H1 (cell line): ENCODE results near the gene CCDC192. TPM values are rescaled to one million over a fixed set of nuclear protein-coding genes. Genes with fewer than 3 reads are reported as not detected.

Experiments used
- CTCF ChIA-PET: fragments of 300-600 bp; sonication (Branson Sonifier 250); formaldehyde crosslinking; loops from one replicate; lab custom pipeline; 2021; ENCODE audit not compliant: partially characterized antibody; lab: Charles Lee
- POLR2A ChIA-PET: fragments of 300-600 bp; sonication (Branson Sonifier 250); formaldehyde crosslinking; loops from one replicate; lab custom pipeline; 2021; ENCODE audit warnings: inconsistent platforms; ENCODE audit not compliant: partially characterized antibody; lab: Charles Lee
- DNase-seq, 2 experiments: peaks; one replicate each; pipeline versions ENCODE4 v3.0.0 to v3.0.0-alpha.2; 2010 to 2022; ENCODE audit warnings: low spot score in 2 of 2, low read depth in 1 of 2, mixed read lengths in 1 of 2
- FAIRE-seq: peaks from 2 replicates; lab custom pipeline; 2011; peaks lifted over from hg19 to GRCh38; lab: Jason Lieb, UNC
- H2AFZ ChIP-seq: 2 replicates; pipeline ENCODE4 v1.8.1; 2012; ENCODE audit warnings: low read length, inconsistent platforms
- H2AK5ac ChIP-seq: 2 replicates; pipeline ENCODE4 v1.6.1; 2013; ENCODE audit warnings: low read depth, low read length
- H2BK120ac ChIP-seq: replicated peaks from 2 replicates; pipeline ENCODE3; 2013; ENCODE audit warnings: low read depth, low read length, inconsistent platforms
- H2BK12ac ChIP-seq: 2 replicates; pipeline ENCODE4 v1.6.1; 2013; ENCODE audit warnings: low read depth, low read length
- H2BK15ac ChIP-seq: 2 replicates; pipeline ENCODE4 v1.6.1; 2013; ENCODE audit warnings: low read length
- H2BK20ac ChIP-seq: 2 replicates; pipeline ENCODE4 v1.6.1; 2013; ENCODE audit warnings: low read length
- H2BK5ac ChIP-seq: 2 replicates; pipeline ENCODE4 v1.6.1; 2013; ENCODE audit warnings: low read depth, low read length
- H3K14ac ChIP-seq: 2 replicates; pipeline ENCODE4 v1.6.1; 2013; ENCODE audit warnings: inconsistent platforms; ENCODE audit not compliant: insufficient read length
- H3K18ac ChIP-seq: 2 replicates; pipeline ENCODE4 v1.6.1; 2013; ENCODE audit warnings: low read length; ENCODE audit errors: extremely low read depth
- H3K23ac ChIP-seq: 2 replicates; pipeline ENCODE4 v1.6.1; 2013; ENCODE audit warnings: inconsistent platforms; ENCODE audit not compliant: insufficient read length
- H3K23me2 ChIP-seq: 2 replicates; pipeline ENCODE4 v1.6.1; 2013; ENCODE audit warnings: low read depth, low read length
- H3K27ac ChIP-seq: 2 replicates; pipeline ENCODE4 v1.6.1; 2011; ENCODE audit warnings: low read depth, low read length, inconsistent platforms
- H3K27me3 ChIP-seq, 4 experiments: replicated peaks in 1 of 4; 1 replicate in 1 of 4; 2 replicates in 3 of 4; pipeline versions ENCODE4 v1.6.1 to v1.8.1; 2011 to 2013; ENCODE audit warnings: low read length in 3 of 4, mild to moderate bottlenecking in 3 of 4, inconsistent platforms in 2 of 4, mixed read lengths in 2 of 4, moderate library complexity in 1 of 4; ENCODE audit not compliant: control insufficient read depth in 3 of 4, insufficient read depth in 3 of 4; ENCODE audit errors: extremely low read depth in 1 of 4
- H3K36me3 ChIP-seq, 4 experiments: 2 replicates each; pipeline versions ENCODE4 v1.6.1 to v1.8.1; 2011 to 2013; ENCODE audit warnings: mild to moderate bottlenecking in 4 of 4, low read length in 3 of 4, moderate library complexity in 2 of 4, control low read depth in 1 of 4, inconsistent platforms in 1 of 4; ENCODE audit not compliant: insufficient read depth in 4 of 4, control insufficient read depth in 2 of 4
- H3K4ac ChIP-seq: replicated peaks from 2 replicates; pipeline ENCODE3; 2013; ENCODE audit warnings: low read length, low read depth, mixed read lengths, inconsistent platforms; ENCODE audit not compliant: insufficient read length
- H3K4me1 ChIP-seq, 4 experiments: replicated peaks in 1 of 4; 1 replicate in 1 of 4; 2 replicates in 3 of 4; pipeline versions ENCODE4 v1.6.1 to v1.8.1; 2011 to 2013; ENCODE audit warnings: low read length in 3 of 4, inconsistent platforms in 2 of 4, mixed read lengths in 1 of 4; ENCODE audit not compliant: insufficient read depth in 4 of 4, control insufficient read depth in 3 of 4
- H3K4me2 ChIP-seq, 2 experiments: 2 replicates each; pipeline versions ENCODE4 v1.6.1 to v1.8.1; 2011 to 2013; ENCODE audit warnings: low read depth in 2 of 2, low read length in 2 of 2, control low read depth in 1 of 2, inconsistent platforms in 1 of 2, mild to moderate bottlenecking in 1 of 2; ENCODE audit not compliant: insufficient read depth in 1 of 2
- H3K4me3 ChIP-seq, 4 experiments: fragments of 200-600, 300-600 bp in 1 of 4; sonication (generic), shearing (Covaris generic), sonication (Bioruptor Twin) in 1 of 4; 2 replicates each; pipeline versions ENCODE4 v1.5.1 to v1.8.1; 2011 to 2016; ENCODE audit warnings: low read length in 4 of 4, low read depth in 3 of 4, control low read depth in 2 of 4, inconsistent platforms in 2 of 4, mild to moderate bottlenecking in 2 of 4, mixed read lengths in 1 of 4, moderate library complexity in 1 of 4; ENCODE audit not compliant: insufficient read depth in 2 of 4; ENCODE audit errors: extremely low read depth in 1 of 4
- H3K56ac ChIP-seq: replicated peaks from 2 replicates; pipeline ENCODE3; 2013; ENCODE audit warnings: low read depth, mild to moderate bottlenecking, mixed read lengths, low read length, inconsistent platforms; ENCODE audit not compliant: insufficient read length
- H3K79me1 ChIP-seq: 2 replicates; pipeline ENCODE4 v1.6.1; 2013; ENCODE audit warnings: low read depth, low read length, control low read depth
- H3K79me2 ChIP-seq, 2 experiments: 2 replicates each; pipeline versions ENCODE4 v1.6.1 to v1.8.1; 2012 to 2013; ENCODE audit warnings: low read length in 2 of 2, mild to moderate bottlenecking in 2 of 2, inconsistent platforms in 1 of 2; ENCODE audit not compliant: insufficient read depth in 2 of 2, control insufficient read depth in 1 of 2
- H3K9ac ChIP-seq, 4 experiments: replicated peaks in 1 of 4; 1 replicate in 1 of 4; 2 replicates in 3 of 4; pipeline versions ENCODE4 v1.6.1 to v1.8.1; 2011 to 2013; ENCODE audit warnings: low read depth in 3 of 4, low read length in 3 of 4, control low read depth in 2 of 4, mild to moderate bottlenecking in 2 of 4, moderate library complexity in 2 of 4, inconsistent platforms in 1 of 4; ENCODE audit errors: extremely low read depth in 1 of 4
- H3K9me3 ChIP-seq, 2 experiments: 2 replicates each; pipeline versions ENCODE4 v1.6.1 to v1.8.1; 2012 to 2013; ENCODE audit warnings: mild to moderate bottlenecking in 2 of 2, moderate library complexity in 2 of 2, control low read depth in 1 of 2, inconsistent platforms in 1 of 2, low read depth in 1 of 2, low read length in 1 of 2, mixed read lengths in 1 of 2; ENCODE audit not compliant: insufficient read depth in 2 of 2
- H4K20me1 ChIP-seq, 2 experiments: replicated peaks in 1 of 2; 2 replicates each; pipeline versions ENCODE3 to v1.8.1; 2011 to 2013; ENCODE audit warnings: inconsistent platforms in 2 of 2, low read length in 2 of 2, mild to moderate bottlenecking in 1 of 2; ENCODE audit not compliant: insufficient read depth in 2 of 2, control insufficient read depth in 1 of 2
- H4K5ac ChIP-seq: 2 replicates; pipeline ENCODE4 v1.6.1; 2013; ENCODE audit warnings: low read length, low read depth, mixed read lengths, inconsistent platforms; ENCODE audit not compliant: insufficient read length
- H4K8ac ChIP-seq: 2 replicates; pipeline ENCODE4 v1.8.0; 2013; ENCODE audit warnings: mild to moderate bottlenecking, moderate library complexity, low read length, inconsistent platforms; ENCODE audit not compliant: insufficient read depth; ENCODE audit errors: extremely low read depth
- H4K91ac ChIP-seq: replicated peaks from 2 replicates; pipeline ENCODE3; 2013; ENCODE audit warnings: low read length, mixed read lengths, inconsistent platforms; ENCODE audit not compliant: insufficient read length
- ASH2L ChIP-seq: fragments of 200-600, 300-600 bp; sonication (generic); IDR thresholded peaks from one replicate; pipeline ENCODE4 v1.7.1; 2017; ENCODE audit warnings: low read length
- CHD1 ChIP-seq: IDR thresholded peaks from 2 replicates; pipeline ENCODE4 v1.6.1; 2012; ENCODE audit warnings: low read depth, low read length, improper control_type of control experiment
- CREB1 ChIP-seq: IDR thresholded peaks from 2 replicates; pipeline ENCODE4 v1.6.1; 2012; ENCODE audit warnings: inconsistent platforms
- KDM5A ChIP-seq: fragments of 200-600 bp; IDR thresholded peaks from 2 replicates; pipeline ENCODE4 v1.7.1; 2012; ENCODE audit warnings: mild to moderate bottlenecking, low read length, inconsistent platforms, mixed read lengths
- NANOG ChIP-seq: IDR thresholded peaks from 2 replicates; pipeline ENCODE4 v1.6.1; 2011; ENCODE audit warnings: low read length, low read depth, mild to moderate bottlenecking, inconsistent platforms; ENCODE audit not compliant: insufficient read depth, poor library complexity, severe bottlenecking
- PHF8 ChIP-seq: fragments of 200-600 bp; sonication (generic); conservative IDR thresholded peaks from 2 replicates; pipeline ENCODE4 v1.7.1; 2012; ENCODE audit warnings: low read depth, mild to moderate bottlenecking, inconsistent platforms, low read length, moderate library complexity
- POLR2A ChIP-seq, 2 experiments: IDR thresholded peaks; 1 replicate in 1 of 2; 2 replicates in 1 of 2; pipeline ENCODE4 v1.6.1; 2011; ENCODE audit warnings: low read depth in 2 of 2, low read length in 2 of 2, mild to moderate bottlenecking in 2 of 2; ENCODE audit errors: control extremely low read depth in 1 of 2
- POU5F1 ChIP-seq: IDR thresholded peaks from 2 replicates; pipeline ENCODE4 v1.6.1; 2011; ENCODE audit warnings: low read depth, mild to moderate bottlenecking, low read length, moderate library complexity
- RNF2 ChIP-seq: fragments of 200-900, 300-1000 bp; sonication (generic); IDR thresholded peaks from 2 replicates; pipeline ENCODE4 v1.7.1; 2016; ENCODE audit warnings: borderline replicate concordance, low read depth, mild to moderate bottlenecking, antibody characterized with exemption, low read length; ENCODE audit not compliant: poor library complexity, severe bottlenecking; ENCODE audit errors: missing control alignments
- RXRA ChIP-seq: IDR thresholded peaks from 2 replicates; pipeline ENCODE4 v1.6.1; 2011; ENCODE audit warnings: low read depth, mild to moderate bottlenecking, low read length, moderate library complexity; ENCODE audit not compliant: insufficient read depth
- SIX5 ChIP-seq: IDR thresholded peaks from 2 replicates; pipeline ENCODE4 v1.6.1; 2011; ENCODE audit warnings: mild to moderate bottlenecking, low read depth, low read length
- SRF ChIP-seq: IDR thresholded peaks from 2 replicates; pipeline ENCODE4 v1.6.1; 2011; ENCODE audit warnings: mild to moderate bottlenecking, low read depth, low read length, moderate library complexity
- TCF12 ChIP-seq: IDR thresholded peaks from 2 replicates; pipeline ENCODE4 v1.6.1; 2011; ENCODE audit warnings: low read depth, mild to moderate bottlenecking, low read length
- USF2 ChIP-seq: IDR thresholded peaks from 2 replicates; pipeline ENCODE4 v1.6.1; 2011; ENCODE audit warnings: low read length, improper control_type of control experiment
- WGBS, 2 experiments: shearing (Covaris generic) in 1 of 2; methylation state at CpG; one replicate each; pipeline versions ENCODE4 v1.1.6 to v1.1.7; 2013 to 2015; ENCODE audit warnings: low lambda C conversion rate in 2 of 2, mixed read lengths in 2 of 2, inconsistent platforms in 1 of 2, low coverage in 1 of 2, missing lambda C conversion rate in 1 of 2; ENCODE audit not compliant: insufficient replicate concordance in 2 of 2, insufficient coverage in 1 of 2, insufficient read length in 1 of 2; ENCODE audit errors: extremely low coverage in 1 of 2, missing lambda C conversion rate in 1 of 2; 5-methylcytosine and 5-hydroxymethylcytosine counted together
- polyA plus RNA-seq, 7 experiments: library from polyadenylated mRNA; depleted of rRNA in 3 of 7; stranded (reverse) in 5 of 7; unstranded in 2 of 7; fragments of >200 nt in 5 of 7; fragments of 200-250 nt in 2 of 7; gene quantifications; 1 replicate in 5 of 7; 2 replicates in 1 of 7; 4 replicates in 1 of 7; pipeline versions ENCODE4 v1.2.1 to v1.2.3, GENCODE V29; 2011 to 2013; ENCODE audit warnings: missing spikeins in 2 of 7, mixed read lengths in 2 of 7
- total RNA-seq: library from RNA; stranded (reverse); fragmentation: NEBNext Ultra II Directional; extraction: Animal tissue kit (Norgen Biotek cat#: 25700); gene quantifications from 2 replicates; pipeline ENCODE4 v1.2.1, GENCODE V29; 2021

CCDC192 gene
- total and polyA plus RNA-seq, 2 of the 8 experiments (the other 6 are each of a cell fraction or from before 2014, with no cell fraction given) = 0.61 TPM; not detected in 1

DNA sequence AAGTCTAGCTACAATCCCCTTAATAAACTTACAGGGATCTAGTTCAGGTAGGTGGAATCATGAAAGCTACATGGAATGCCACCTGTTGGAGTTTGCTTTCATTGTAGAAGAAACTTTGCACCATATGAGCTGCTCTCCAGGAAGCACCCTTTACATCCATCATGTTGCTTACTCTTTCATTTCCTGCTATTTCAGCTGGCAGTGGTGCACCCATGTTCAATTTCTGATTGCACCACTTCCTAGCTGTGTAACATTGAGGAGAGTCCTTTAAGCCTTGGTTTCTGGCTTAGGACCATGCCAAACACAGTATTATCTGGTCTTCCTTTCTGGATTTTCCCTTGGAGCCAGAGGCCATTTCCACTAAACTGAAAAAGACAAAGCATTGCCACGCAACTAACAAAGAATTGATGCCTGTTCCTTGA lies 257.1 kb downstream of the CCDC192 start:
- Histone ChIP-seq H3K79me2 (no peaks in the 10 kb centered on the region), H2AFZ (no peak overlapping the region), H2BK20ac (no peak overlapping the region), H2AK5ac (no peak overlapping the region), H3K14ac (no peak overlapping the region), H4K5ac (no peak overlapping the region), H3K9ac (no peak overlapping the region), H3K23me2 (no peaks in the 10 kb centered on the region), H3K23ac (no peak overlapping the region), H3K4me1 (peaks cover 0 to 3% (median 0%) of the 10 kb centered on the region in 4 experiments; a peak in 1 of 7 replicates), H3K4me2 (no peak overlapping the region), H4K8ac (no peak overlapping the region), H4K20me1 (no peaks in the 10 kb centered on the region), H3K9me3 (no peaks in the 10 kb centered on the region), H3K79me1 (no peaks in the 10 kb centered on the region), H3K18ac (no peak overlapping the region), H2BK5ac (no peak overlapping the region), H3K27me3 (no peaks in the 10 kb centered on the region), H3K27ac (no peak overlapping the region), H4K91ac (no peak overlapping the region), H2BK120ac (no peak overlapping the region), H3K4ac (no peak overlapping the region), H3K56ac (no peak overlapping the region), H3K36me3 (no peaks in the 10 kb centered on the region), H2BK12ac (no peak overlapping the region), H3K4me3 (no peak overlapping the region), H2BK15ac (no peak overlapping the region; the same call in 1 of the 2 replicates)
- ChIA-PET POLR2A (no interaction called here), CTCF (interaction anchor here (0.6 kb wide), 1 partner anchor 41 kb away, joined by 3 read pairs; no protein-coding TSS in a partner anchor)
- WGBS, 2 experiments = 82% methylated on average over 1 of the region's 1 CpG; no CpG with 5 or more reads in 1 of the 2 experiments
- FAIRE-seq (no peak), DNase-seq (no peak)
- TF ChIP-seq USF2 (no peak), TCF12 (no peak), ASH2L (no peak), RXRA (no peak), POU5F1 (no peak), KDM5A (no peak), POLR2A (IDR thresholded peaks at IDR 0.05; ENCODE audit: control extremely low read depth in 1 of 2, low read depth in 2 of 2, low read length in 2 of 2) (no peak), RNF2 (no peak), NANOG (no peak), SRF (no peak), SIX5 (no peak), PHF8 (no peak), CHD1 (no peak), CREB1 (no peak)
